HL-60 (cell line): ENCODE results near the gene MEF2B.

Experiments
- CTCF ChIP-seq: IDR thresholded peaks from one replicate; pipeline ENCODE4 v1.5.1; 2011; ENCODE audit warnings: low read length, control low read depth, inconsistent platforms; ENCODE audit not compliant: insufficient read depth
- GABPA ChIP-seq: IDR thresholded peaks from 2 replicates; pipeline ENCODE4 v1.6.1; 2012; ENCODE audit warnings: low read depth
- POLR2AphosphoS5 ChIP-seq: IDR thresholded peaks from 2 replicates; pipeline ENCODE4 v1.6.1; 2012; ENCODE audit warnings: low read depth
- REST ChIP-seq: IDR thresholded peaks from 2 replicates; pipeline ENCODE4 v1.6.1; 2012; ENCODE audit warnings: low read depth; ENCODE audit not compliant: insufficient replicate concordance
- SPI1 ChIP-seq: IDR thresholded peaks from 2 replicates; pipeline ENCODE4 v1.6.1; 2012; ENCODE audit warnings: low read depth, mild to moderate bottlenecking, borderline replicate concordance

- no peak for TF ChIP-seq CTCF
- TF ChIP-seq POLR2AphosphoS5 = no peak
- no peak for TF ChIP-seq REST
- TF ChIP-seq SPI1 = no peak
- TF ChIP-seq GABPA = no peak
These were observed 49.5 kb downstream of the MEF2B start for GRCh38 chr19:19120308-19121231.
